ENCODE data around the gene AGBL4. TPM values are rescaled to one million over a fixed set of nuclear protein-coding genes. Genes with fewer than 3 reads are reported as not detected.

Gene AGBL4
- total and polyA plus RNA-seq, 2 of the 4 experiments (the other 2 are of a cell fraction), result not detected

- intact Hi-C loops (cut with micrococcal nuclease), result no loop called here
- ATAC-seq (ENCODE audit: low read depth), result no peak
Measured at GRCh38 chr1:48823168-48823567, 1200.6 kb downstream of the AGBL4 start.

More at GRCh38 chr1:48823168-48823567, 1200.6 kb downstream of the AGBL4 start:
- no peak for TF ChIP-seq NFE2L2 (IDR thresholded peaks at IDR 0.05; ENCODE audit: low read depth, low read length)
- TF ChIP-seq BHLHE40 (IDR thresholded peaks at IDR 0.05; ENCODE audit: low read depth, low read length), result no peak
- TF ChIP-seq RCOR1 (IDR thresholded peaks at IDR 0.05; ENCODE audit: insufficient replicate concordance, low read length), result no peak
- no peak for TF ChIP-seq SMC3 (IDR thresholded peaks at IDR 0.05; ENCODE audit: low read depth, low read length)
- no peak for TF ChIP-seq CHD1 (IDR thresholded peaks at IDR 0.05; ENCODE audit: low read depth, low read length)
- no peak for TF ChIP-seq MAZ (IDR thresholded peaks at IDR 0.05; ENCODE audit: borderline replicate concordance, low read depth, low read length)
- TF ChIP-seq POLR2A (IDR thresholded peaks at IDR 0.05; ENCODE audit: low read depth, low read length), result no peak
- TF ChIP-seq, protein P1, sequence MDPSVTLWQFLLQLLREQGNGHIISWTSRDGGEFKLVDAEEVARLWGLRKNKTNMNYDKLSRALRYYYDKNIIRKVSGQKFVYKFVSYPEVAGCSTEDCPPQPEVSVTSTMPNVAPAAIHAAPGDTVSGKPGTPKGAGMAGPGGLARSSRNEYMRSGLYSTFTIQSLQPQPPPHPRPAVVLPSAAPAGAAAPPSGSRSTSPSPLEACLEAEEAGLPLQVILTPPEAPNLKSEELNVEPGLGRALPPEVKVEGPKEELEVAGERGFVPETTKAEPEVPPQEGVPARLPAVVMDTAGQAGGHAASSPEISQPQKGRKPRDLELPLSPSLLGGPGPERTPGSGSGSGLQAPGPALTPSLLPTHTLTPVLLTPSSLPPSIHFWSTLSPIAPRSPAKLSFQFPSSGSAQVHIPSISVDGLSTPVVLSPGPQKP (IDR thresholded peaks at IDR 0.05; ENCODE audit: borderline replicate concordance, low read depth, low read length), result no peak
- no peak for TF ChIP-seq RAD21 (IDR thresholded peaks at IDR 0.05; ENCODE audit: low read length)
- TF ChIP-seq MXI1 (IDR thresholded peaks at IDR 0.05; ENCODE audit: borderline replicate concordance, low read depth, low read length), result no peak
- no peak for TF ChIP-seq CEBPB (IDR thresholded peaks at IDR 0.05; ENCODE audit: low read depth, low read length)
- TF ChIP-seq MAFK (IDR thresholded peaks at IDR 0.05; ENCODE audit: low read depth, low read length), result no peak
- H3K18ac ChIP-seq (ENCODE audit: low read depth, low read length), result no peak overlapping the region
- no peaks in the 10 kb centered on the region for H3K9me1 ChIP-seq (ENCODE audit: insufficient read depth, low read length)
- H2BK15ac ChIP-seq (ENCODE audit: low read depth, low read length), result no peak overlapping the region
- H3K27me3 ChIP-seq (ENCODE audit: control insufficient read depth, insufficient read depth, low read length), result no peaks in the 10 kb centered on the region
- H2AK9ac ChIP-seq (replicated peaks; ENCODE audit: low read depth, low read length, poor library complexity), result no peak overlapping the region
- H3K4me3 ChIP-seq (ENCODE audit: insufficient read depth, low read depth, low read length), result no peak overlapping the region
- no peak overlapping the region for H3K9ac ChIP-seq (ENCODE audit: low read depth, low read length)
- no peak overlapping the region for H3K23ac ChIP-seq (ENCODE audit: low read depth, low read length)
- no peak overlapping the region for H2BK120ac ChIP-seq (ENCODE audit: low read depth, low read length)
- ChIA-PET POLR2A (ENCODE audit: unreplicated experiment) (no interaction called here), CTCF (no interaction called here)
- H4K91ac ChIP-seq (ENCODE audit: insufficient read depth, low read depth, low read length), result no peak overlapping the region
- H4K8ac ChIP-seq (ENCODE audit: low read depth in 2 of 2, low read length in 2 of 2), result no peak overlapping the region
- dilution Hi-C loops (cut with HindIII; ENCODE audit: low sequenced_read_pairs, unreplicated experiment) (no loop called here), in situ Hi-C loops (cut with MboI; ENCODE audit: low sequenced_read_pairs) (no loop called here)
- no peaks in the 10 kb centered on the region for H3K79me1 ChIP-seq (ENCODE audit: low read depth in 1 of 2, low read length in 2 of 2)
- DNase-seq, result no peak
- no peak overlapping the region for H3K4me2 ChIP-seq (ENCODE audit: low read depth, low read length)
- no peak overlapping the region for H2AFZ ChIP-seq (replicated peaks; ENCODE audit: low read length, poor library complexity)
- no peak overlapping the region for H4K5ac ChIP-seq (ENCODE audit: low read depth, low read length)
- no peaks in the 10 kb centered on the region for H3K4me1 ChIP-seq (ENCODE audit: control insufficient read depth, insufficient read depth, low read length)
- BruUV-seq (replicated peaks), result no TSS peak
- no peak overlapping the region for H2BK5ac ChIP-seq (ENCODE audit: low read depth, low read length, poor library complexity, severe bottlenecking)
- H2AK5ac ChIP-seq (ENCODE audit: low read depth, low read length), result no peak overlapping the region
- H3K27ac ChIP-seq (ENCODE audit: insufficient read depth, low read length), result no peak overlapping the region
- H4K20me1 ChIP-seq (ENCODE audit: insufficient read depth, low read length), result no peaks in the 10 kb centered on the region
- H3K14ac ChIP-seq (replicated peaks; ENCODE audit: low read depth, low read length), result no peak overlapping the region
- no peak overlapping the region for H2BK20ac ChIP-seq (ENCODE audit: low read depth, low read length)
- H3K9me3 ChIP-seq (ENCODE audit: control insufficient read depth, insufficient read depth, low read length), result no peaks in the 10 kb centered on the region
- no peak overlapping the region for H3K56ac ChIP-seq (ENCODE audit: extremely low read depth, insufficient read depth, low read length)
- no peaks in the 10 kb centered on the region for H3K36me3 ChIP-seq (ENCODE audit: control insufficient read depth, insufficient read depth, low read length)
- no peak overlapping the region for H3K4ac ChIP-seq (ENCODE audit: low read depth, low read length)
